Kidney epithelial cell (primary cell): Measurements from ENCODE around the gene BMPER. TPM values are rescaled to one million over a fixed set of nuclear protein-coding genes. Genes with fewer than 3 reads are reported as not detected.

ENCODE experiments used
- DNase-seq: peaks from one replicate; pipeline ENCODE4 v3.0.0-alpha.2; 2010; ENCODE audit warnings: low read depth
- H3K27me3 ChIP-seq: 2 replicates; pipeline ENCODE4 v1.6.0; 2011; ENCODE audit warnings: low read length; ENCODE audit not compliant: control insufficient read depth, insufficient read depth
- H3K36me3 ChIP-seq: 2 replicates; pipeline ENCODE4 v1.5.1; 2011; ENCODE audit warnings: low read length; ENCODE audit not compliant: control insufficient read depth, insufficient read depth
- H3K4me3 ChIP-seq: 2 replicates; pipeline ENCODE4 v1.5.1; 2011; ENCODE audit warnings: low read depth, mild to moderate bottlenecking, control low read depth, low read length
- CTCF ChIP-seq: IDR thresholded peaks from 2 replicates; pipeline ENCODE4 v1.5.1; 2011; ENCODE audit warnings: mild to moderate bottlenecking, moderate library complexity, low read length, control low read depth, inconsistent platforms; ENCODE audit not compliant: insufficient read depth, poor library complexity, severe bottlenecking
- total RNA-seq: library from RNA; depleted of rRNA; stranded (reverse); fragments of >200 nt; gene quantifications from 2 replicates; pipeline ENCODE4 v1.2.3, GENCODE V29; 2015

Gene BMPER
- total RNA-seq, 1 donor from 2014 or later, result 0.04 TPM

- H3K36me3 ChIP-seq, result no peaks in the 10 kb centered on the region
- no peak for DNase-seq
- TF ChIP-seq CTCF, result peak; percentile 61
- no peaks in the 10 kb centered on the region for H3K27me3 ChIP-seq
- no peak overlapping the region for H3K4me3 ChIP-seq
Observed at GRCh38 chr7:34087892-34088891, 182.9 kb downstream of the BMPER start.

- DNase-seq, result no peak
- Histone ChIP-seq H3K4me3 (no peak overlapping the region), H3K27me3 (no peaks in the 10 kb centered on the region), H3K36me3 (no peaks in the 10 kb centered on the region)
- no peak for TF ChIP-seq CTCF
Observed at GRCh38 chr7:34090816-34091215, 185.5 kb downstream of the BMPER start.

- H3K4me3 ChIP-seq, result no peak overlapping the region
- H3K27me3 ChIP-seq, result no peaks in the 10 kb centered on the region
- no peak for DNase-seq
- H3K36me3 ChIP-seq, result no peaks in the 10 kb centered on the region
- peak; percentile 31 for TF ChIP-seq CTCF
Observed at GRCh38 chr7:34091321-34091917, 186.1 kb downstream of the BMPER start.

- Histone ChIP-seq H3K4me3 (no peak overlapping the region), H3K27me3 (no peaks in the 10 kb centered on the region), H3K36me3 (no peaks in the 10 kb centered on the region)
- no peak for DNase-seq
- TF ChIP-seq CTCF, result no peak
Observed at GRCh38 chr7:34093276-34093675, 187.9 kb downstream of the BMPER start.

GRCh38 chr7:34096198-34096651 lies 190.9 kb downstream of the BMPER start:
- H3K27me3 ChIP-seq, result no peaks in the 10 kb centered on the region
- no peak overlapping the region for H3K4me3 ChIP-seq
- no peak for DNase-seq
- no peaks in the 10 kb centered on the region for H3K36me3 ChIP-seq
- TF ChIP-seq CTCF, result no peak
